HG03378 (cell line): ENCODE data around the gene SLC35A5.

Experiments
- ATAC-seq: cut with Tn5 transposase; IDR thresholded peaks from one replicate; pipeline ENCODE4 v1.9.1; 2021; ENCODE audit warnings: mild to moderate bottlenecking, moderate library complexity; ENCODE audit not compliant: unreplicated experiment

The SLC35A5 gene

GRCh38 chr3:112568642-112569041 lies 6.8 kb downstream of the SLC35A5 start:
- no peak for ATAC-seq

DNA sequence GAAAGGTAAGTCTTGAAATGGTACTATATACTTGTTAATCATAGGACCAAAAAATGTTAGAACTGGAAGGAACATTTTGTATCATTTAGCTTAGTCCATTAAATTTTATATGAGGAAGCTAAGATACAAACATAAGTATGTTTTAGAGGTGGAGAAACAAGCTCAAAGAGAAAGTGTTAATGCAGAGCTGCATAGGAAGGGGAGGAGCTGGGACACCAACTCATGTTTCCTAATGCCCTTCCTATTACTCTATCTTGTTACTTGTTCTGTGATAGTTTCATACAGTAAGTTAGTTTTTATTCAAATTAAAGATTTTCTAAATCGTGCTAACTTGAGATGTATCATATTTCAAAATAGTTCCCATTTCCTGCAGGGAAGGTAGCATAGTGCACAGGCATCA lies 7.4 kb downstream of the SLC35A5 start:
- no peak for ATAC-seq

DNA sequence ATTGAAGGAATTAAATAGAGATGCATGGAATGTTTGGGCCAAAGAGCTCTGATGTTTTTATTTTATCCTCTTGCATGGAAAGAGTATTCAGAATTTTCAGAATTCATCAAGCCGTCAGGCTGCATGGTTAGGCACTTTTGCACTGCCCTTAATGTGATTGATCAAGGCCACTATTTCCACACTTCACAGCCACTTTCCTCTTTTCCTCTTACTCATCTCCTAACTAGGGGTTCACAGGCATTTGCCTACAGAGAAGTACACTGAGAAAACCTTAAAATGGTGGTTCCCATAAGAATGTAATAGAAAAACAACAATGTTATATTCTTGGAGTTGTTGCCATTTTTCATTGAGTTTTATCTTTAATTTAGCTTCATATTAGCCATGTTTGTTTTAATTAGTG lies 10.9 kb downstream of the SLC35A5 start:
- ATAC-seq = no peak

- ATAC-seq = no peak
These were observed 17.4 kb downstream of the SLC35A5 start for GRCh38 chr3:112579232-112579631.

GRCh38 chr3:112579697-112580096 lies 17.9 kb downstream of the SLC35A5 start:
- ATAC-seq = no peak

DNA sequence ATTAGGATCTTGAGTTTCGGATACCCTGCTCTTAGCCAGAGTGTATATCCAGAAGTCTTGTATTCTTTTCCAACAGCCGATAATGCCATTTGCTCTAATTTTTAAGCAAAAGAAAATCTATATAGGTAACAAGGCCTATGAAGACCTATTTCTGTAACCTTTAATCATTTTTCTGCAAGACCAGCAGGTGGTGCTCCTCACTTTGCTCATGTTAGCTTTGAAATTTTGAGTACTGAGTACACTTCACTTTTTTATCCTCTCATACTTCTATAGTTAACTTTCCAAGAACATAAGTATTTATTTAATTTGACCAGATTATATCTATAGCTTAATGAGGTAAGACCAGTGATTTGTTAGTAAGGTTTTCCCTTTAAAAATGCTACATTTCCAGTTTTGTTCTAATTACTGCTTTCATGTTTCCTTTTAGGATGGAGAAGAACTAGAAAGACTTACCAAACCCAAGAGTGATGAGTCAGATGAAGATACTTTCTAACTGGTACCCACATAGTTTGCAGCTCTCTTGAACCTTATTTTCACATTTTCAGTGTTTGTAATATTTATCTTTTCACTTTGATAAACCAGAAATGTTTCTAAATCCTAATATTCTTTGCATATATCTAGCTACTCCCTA lies 20.5 kb downstream of the SLC35A5 start:
- no peak for ATAC-seq

- no peak for ATAC-seq
These were observed 21.3 kb downstream of the SLC35A5 start for GRCh38 chr3:112583105-112583504.

GRCh38 chr3:112585782-112586181 lies 23.9 kb downstream of the SLC35A5 start:
- ATAC-seq = no peak

- no peak for ATAC-seq
These were observed 25.5 kb downstream of the SLC35A5 start for GRCh38 chr3:112587336-112587735.

GRCh38 chr3:112593258-112593657 lies 31.4 kb downstream of the SLC35A5 start:
- no peak for ATAC-seq

GRCh38 chr3:112594856-112595255 lies 33.0 kb downstream of the SLC35A5 start:
- no peak for ATAC-seq

DNA sequence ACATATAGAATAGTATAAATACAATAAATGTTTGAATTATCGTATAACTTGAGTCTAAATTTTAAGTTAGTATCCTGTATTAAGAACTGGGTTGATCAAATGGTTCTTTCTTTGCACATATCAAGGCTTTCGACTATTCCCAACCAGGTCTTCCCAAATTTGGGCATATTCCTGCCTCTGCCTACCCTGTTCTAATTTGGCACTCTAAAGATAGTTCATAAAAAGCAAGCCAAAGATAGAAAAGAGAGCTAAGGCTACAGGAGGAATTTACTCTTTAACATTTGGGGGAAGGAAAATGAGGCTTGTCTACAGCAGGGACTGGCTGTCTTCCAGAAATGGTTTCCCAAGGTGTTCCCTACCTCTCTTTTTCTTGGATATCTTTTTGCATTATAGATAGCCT lies 36.1 kb downstream of the SLC35A5 start:
- ATAC-seq = no peak

DNA sequence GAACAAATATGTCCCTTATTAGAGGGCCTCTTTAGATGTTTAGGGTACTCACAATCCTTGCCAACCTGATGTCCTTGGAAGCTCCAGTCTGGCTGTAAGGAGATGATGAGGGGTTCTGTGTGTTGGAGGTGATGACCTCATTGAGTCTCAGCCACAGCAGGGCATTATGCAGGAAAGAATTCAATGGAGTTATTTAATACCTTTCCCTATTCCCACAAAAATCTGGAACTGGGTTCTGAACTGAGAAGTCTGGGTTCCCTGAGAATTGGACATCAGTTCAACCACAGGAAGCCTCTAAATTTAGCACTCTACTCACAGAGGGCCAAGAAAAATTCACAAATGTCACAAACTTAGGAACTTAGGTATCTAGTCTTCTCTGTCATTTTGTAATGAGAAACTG lies 36.9 kb downstream of the SLC35A5 start:
- ATAC-seq = no peak

- peak; percentile 79 for ATAC-seq
These were observed 40.5 kb downstream of the SLC35A5 start for GRCh38 chr3:112602217-112602838.

GRCh38 chr3:112604536-112604935 lies 42.7 kb downstream of the SLC35A5 start:
- ATAC-seq = no peak

DNA sequence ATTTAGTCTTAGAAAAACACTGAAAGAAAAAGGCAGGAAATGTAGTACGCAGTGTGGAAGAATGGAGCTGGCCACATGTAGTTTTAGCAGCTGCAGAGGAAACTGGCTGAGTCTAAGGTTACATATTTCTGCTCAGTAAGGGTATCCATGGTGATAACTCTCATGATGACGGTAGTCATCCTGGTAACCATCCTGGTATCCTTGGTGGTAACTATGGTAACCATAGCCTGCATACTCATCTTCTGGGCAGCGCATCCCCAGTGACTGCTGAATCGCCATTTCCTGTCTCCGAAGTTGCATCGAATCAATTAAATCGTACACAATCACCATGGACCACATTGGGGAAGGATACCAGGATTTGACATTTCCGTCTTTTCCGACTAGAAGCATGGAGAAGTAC lies 43.4 kb downstream of the SLC35A5 start:
- ATAC-seq = no peak

DNA sequence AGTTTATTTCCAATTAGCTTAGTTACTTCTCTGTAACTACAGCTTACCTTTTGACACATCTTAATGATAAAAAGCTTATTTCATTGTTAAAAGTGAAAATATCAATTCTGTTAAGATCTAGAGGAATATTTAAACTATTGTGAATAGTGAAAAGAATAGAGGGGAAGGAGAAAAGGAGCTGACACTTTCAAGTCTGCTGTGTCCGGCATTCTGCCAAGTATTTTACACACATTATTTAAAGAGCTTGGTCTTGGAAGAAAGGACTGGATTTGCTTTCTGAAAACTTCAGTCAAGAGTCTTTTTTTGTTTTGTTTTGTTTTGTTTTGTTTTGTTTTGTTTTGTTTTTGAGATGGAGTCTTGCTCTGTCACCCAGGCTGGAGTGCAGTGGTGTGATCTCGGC lies 44.3 kb downstream of the SLC35A5 start:
- ATAC-seq = no peak

GRCh38 chr3:112607863-112608262 lies 46.0 kb downstream of the SLC35A5 start:
- no peak for ATAC-seq

- ATAC-seq = no peak
These were observed 48.3 kb downstream of the SLC35A5 start for GRCh38 chr3:112610121-112610520.

DNA sequence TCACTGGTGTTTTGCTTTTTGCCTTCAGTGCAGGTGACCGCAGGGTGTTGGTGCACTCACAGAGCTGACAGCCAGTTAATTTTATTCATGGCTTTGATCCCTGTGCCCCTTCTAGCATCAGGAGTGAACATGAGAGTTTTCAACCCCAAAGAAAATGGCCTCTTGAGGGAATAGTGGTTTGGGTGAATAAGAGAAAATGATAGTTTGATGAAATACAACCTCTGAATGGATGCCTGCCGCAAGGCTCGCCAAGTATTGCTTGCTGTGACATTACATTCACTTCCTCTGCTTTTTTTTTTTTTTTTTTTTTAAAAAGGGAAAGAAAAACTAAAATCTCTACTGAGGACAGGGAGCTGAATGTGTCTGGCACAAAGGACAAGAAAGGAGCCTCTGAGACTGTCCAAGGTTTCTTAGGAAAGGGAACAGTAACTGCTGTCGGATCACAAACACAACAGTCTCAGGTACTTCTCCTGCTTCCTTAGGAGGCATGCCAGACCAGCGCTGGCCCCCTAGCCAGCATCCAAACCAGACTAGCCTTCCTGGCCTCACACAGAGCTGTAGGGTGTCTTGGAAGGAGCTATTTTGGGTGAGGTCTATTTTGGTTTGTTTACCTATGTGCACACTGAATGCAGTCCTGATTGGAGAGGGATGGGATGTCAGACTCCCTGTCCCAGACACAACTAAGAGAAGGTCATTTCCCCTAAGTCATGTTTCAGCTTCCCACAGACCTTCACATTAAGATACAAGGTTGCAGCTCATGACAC lies 50.1 kb downstream of the SLC35A5 start:
- no peak for ATAC-seq

GRCh38 chr3:112615989-112616731 lies 54.3 kb downstream of the SLC35A5 start:
- no peak for ATAC-seq

DNA sequence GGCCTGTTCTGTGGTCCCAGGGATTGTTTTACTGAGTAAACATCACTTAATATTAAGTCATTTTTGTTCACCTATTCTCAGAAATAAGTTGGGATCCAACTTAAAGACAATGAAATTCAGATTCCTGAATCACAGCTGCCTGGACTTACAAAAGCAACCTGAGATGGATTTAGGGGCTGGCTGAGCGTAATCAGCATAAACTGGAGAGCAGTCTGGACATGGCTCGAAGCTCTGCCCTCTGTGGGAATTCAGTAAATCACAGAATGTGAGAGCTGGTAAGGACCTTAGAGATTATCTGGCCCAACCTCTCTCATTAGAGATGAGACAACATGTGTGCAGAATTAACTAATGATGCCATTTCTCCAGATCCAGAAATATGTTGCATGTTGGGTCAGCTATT lies 55.4 kb downstream of the SLC35A5 start:
- no peak for ATAC-seq
